IMR-90 (cell line): Measurements from ENCODE around the gene VPS8. TPM values are rescaled to one million over a fixed set of nuclear protein-coding genes. Genes with fewer than 3 reads are reported as not detected.

ENCODE experiments used
- ATAC-seq: fragments of 200-7000 bp; cut with Tn5 transposase; 2 replicates; pipeline ENCODE4 v1.9.1; 2020; ENCODE audit warnings: low read depth, mild to moderate bottlenecking, moderate library complexity
- BruUV-seq: library from RNA; stranded (reverse); fragments of 400-500 nt; replicated peaks from 2 replicates; lab custom pipeline; 2021; lab: Mats Ljungman, UMichigan
- CTCF ChIA-PET: fragments of 300-600 bp; formaldehyde crosslinking; extraction: SDS; loops from one replicate; lab custom pipeline; 2021; ENCODE audit warnings: antibody characterized with exemption; lab: Yijun Ruan, JAX
- POLR2A ChIA-PET: fragments of 300-600 bp; sonication (Branson Sonifier 250); formaldehyde crosslinking; loops from one replicate; lab custom pipeline; 2022; ENCODE audit warnings: antibody characterized with exemption; ENCODE audit not compliant: unreplicated experiment; lab: Charles Lee
- DNase-seq: peaks from one replicate; pipeline ENCODE4 v3.0.0; 2013
- H2AFZ ChIP-seq: replicated peaks from 2 replicates; pipeline ENCODE3; 2013; ENCODE audit warnings: low read length, mild to moderate bottlenecking; ENCODE audit not compliant: poor library complexity
- H2AK5ac ChIP-seq: 2 replicates; pipeline ENCODE4 v1.6.1; 2013; ENCODE audit warnings: low read depth, low read length, inconsistent platforms
- H2AK9ac ChIP-seq: replicated peaks from 2 replicates; pipeline ENCODE3; 2013; ENCODE audit warnings: mild to moderate bottlenecking, low read depth, low read length, moderate library complexity; ENCODE audit not compliant: poor library complexity
- H2BK120ac ChIP-seq: 2 replicates; pipeline ENCODE4 v1.6.1; 2013; ENCODE audit warnings: low read depth, low read length, inconsistent platforms
- H2BK15ac ChIP-seq: 3 replicates; pipeline ENCODE4 v1.6.1; 2013; ENCODE audit warnings: low read depth, low read length, inconsistent platforms
- H2BK20ac ChIP-seq: 2 replicates; pipeline ENCODE4 v1.6.1; 2013; ENCODE audit warnings: low read depth, mild to moderate bottlenecking, inconsistent platforms, low read length, moderate library complexity
- H2BK5ac ChIP-seq: 2 replicates; pipeline ENCODE4 v1.6.1; 2013; ENCODE audit warnings: mild to moderate bottlenecking, low read depth, low read length, inconsistent platforms; ENCODE audit not compliant: poor library complexity, severe bottlenecking
- H3K14ac ChIP-seq: replicated peaks from 2 replicates; pipeline ENCODE4 v1.6.1; 2013; ENCODE audit warnings: low read depth, low read length, inconsistent platforms
- H3K18ac ChIP-seq: 2 replicates; pipeline ENCODE4 v1.6.1; 2013; ENCODE audit warnings: low read depth, low read length, control low read depth
- H3K23ac ChIP-seq: 2 replicates; pipeline ENCODE4 v1.6.1; 2013; ENCODE audit warnings: low read depth, low read length, inconsistent platforms
- H3K27ac ChIP-seq: 2 replicates; pipeline ENCODE4 v1.5.1; 2013; ENCODE audit warnings: mild to moderate bottlenecking, control low read depth, low read length; ENCODE audit not compliant: insufficient read depth
- H3K27me3 ChIP-seq: 2 replicates; pipeline ENCODE4 v1.6.1; 2013; ENCODE audit warnings: low read length; ENCODE audit not compliant: control insufficient read depth, insufficient read depth
- H3K36me3 ChIP-seq: 2 replicates; pipeline ENCODE4 v1.6.1; 2013; ENCODE audit warnings: low read length, mixed read lengths; ENCODE audit not compliant: control insufficient read depth, insufficient read depth
- H3K4ac ChIP-seq: 2 replicates; pipeline ENCODE4 v1.6.1; 2013; ENCODE audit warnings: low read depth, low read length, inconsistent platforms
- H3K4me1 ChIP-seq: 2 replicates; pipeline ENCODE4 v1.6.1; 2013; ENCODE audit warnings: low read length, mixed read lengths; ENCODE audit not compliant: control insufficient read depth, insufficient read depth
- H3K4me2 ChIP-seq: 2 replicates; pipeline ENCODE4 v1.6.1; 2013; ENCODE audit warnings: low read depth, mild to moderate bottlenecking, control low read depth, low read length, moderate library complexity
- H3K4me3 ChIP-seq: 2 replicates; pipeline ENCODE4 v1.5.1; 2013; ENCODE audit warnings: low read depth, mild to moderate bottlenecking, control low read depth, low read length, moderate library complexity; ENCODE audit not compliant: insufficient read depth
- H3K56ac ChIP-seq: 2 replicates; pipeline ENCODE4 v1.6.1; 2013; ENCODE audit warnings: low read length, inconsistent platforms; ENCODE audit not compliant: insufficient read depth; ENCODE audit errors: extremely low read depth
- H3K79me1 ChIP-seq, 2 experiments: 2 replicates each; pipeline ENCODE4 v1.6.1; 2013; ENCODE audit warnings: low read length in 2 of 2, inconsistent platforms in 1 of 2, low read depth in 1 of 2
- H3K9ac ChIP-seq: 2 replicates; pipeline ENCODE4 v1.6.1; 2013; ENCODE audit warnings: low read depth, low read length, control low read depth
- H3K9me1 ChIP-seq: 2 replicates; pipeline ENCODE4 v1.6.1; 2013; ENCODE audit warnings: low read length, inconsistent platforms; ENCODE audit not compliant: insufficient read depth
- H3K9me3 ChIP-seq: 2 replicates; pipeline ENCODE4 v1.6.1; 2013; ENCODE audit warnings: low read length; ENCODE audit not compliant: control insufficient read depth, insufficient read depth
- H4K20me1 ChIP-seq: 2 replicates; pipeline ENCODE4 v1.6.1; 2013; ENCODE audit warnings: low read length, inconsistent platforms; ENCODE audit not compliant: insufficient read depth
- H4K5ac ChIP-seq: 2 replicates; pipeline ENCODE4 v1.6.1; 2013; ENCODE audit warnings: mild to moderate bottlenecking, low read depth, low read length, control low read depth
- H4K8ac ChIP-seq, 2 experiments: 2 replicates each; pipeline ENCODE4 v1.6.1; 2013; ENCODE audit warnings: low read depth in 2 of 2, low read length in 2 of 2, control low read depth in 1 of 2, inconsistent platforms in 1 of 2
- H4K91ac ChIP-seq: 2 replicates; pipeline ENCODE4 v1.6.1; 2013; ENCODE audit warnings: low read depth, low read length, inconsistent platforms; ENCODE audit not compliant: insufficient read depth
- CTCF ChIP-seq: conservative IDR thresholded peaks from 2 replicates; pipeline ENCODE4 v1.5.1; 2012; ENCODE audit warnings: mild to moderate bottlenecking, low read depth, low read length, improper control_type of control experiment
- NFE2L2 ChIP-seq: fragments of 150-350 bp; IDR thresholded peaks from 2 replicates; pipeline ENCODE4 v1.6.1; 2016; ENCODE audit warnings: low read depth, mild to moderate bottlenecking, low read length
- POLR2A ChIP-seq: IDR thresholded peaks from 2 replicates; pipeline ENCODE4 v1.6.1; 2012; ENCODE audit warnings: mild to moderate bottlenecking, low read depth, low read length
- SMC3 ChIP-seq: fragments of 150-350 bp; IDR thresholded peaks from 2 replicates; pipeline ENCODE4 v1.6.1; 2016; ENCODE audit warnings: low read depth, mild to moderate bottlenecking, antibody characterized with exemption, low read length, moderate library complexity
- WGBS, 2 experiments: methylation state at CpG; one replicate each; pipeline versions ENCODE4 v1.1.5 to v1.1.7; 2013; ENCODE audit warnings: missing lambda C conversion rate in 2 of 2; ENCODE audit not compliant: insufficient read length in 1 of 2; ENCODE audit errors: extremely low coverage in 2 of 2; 5-methylcytosine and 5-hydroxymethylcytosine counted together
- dilution Hi-C: fragments of 300-500 bp; cut with HindIII; formaldehyde crosslinking; loops from one replicate; pipeline ENCODE4 v1.14.3; 2018; ENCODE audit warnings: low sequenced_read_pairs; ENCODE audit not compliant: unreplicated experiment
- in situ Hi-C: fragments of 300-500 bp; cut with MboI; formaldehyde crosslinking; loops from 3 replicates; pipeline ENCODE4 v1.14.3; 2019; ENCODE audit warnings: low sequenced_read_pairs, inconsistent platforms, mixed read lengths
- intact Hi-C: fragments of 100-400 bp; cut with micrococcal nuclease; formaldehyde crosslinking; loops from 2 replicates; pipeline ENCODE4 v1.10.0; 2022
- polyA plus RNA-seq, 3 experiments: library from polyadenylated mRNA; depleted of rRNA; stranded (reverse); fragments of >200 nt; gene quantifications; 2 replicates each; pipeline ENCODE4 v1.2.3, GENCODE V29; 2012; ENCODE audit warnings: low replicate concordance in 1 of 3
- total RNA-seq: library from RNA; depleted of rRNA; stranded (reverse); fragments of >200 nt; gene quantifications from 2 replicates; pipeline ENCODE4 v1.2.3, GENCODE V29; 2012

VPS8 gene
- total and polyA plus RNA-seq, 2 of the 4 experiments (the other 2 are of a cell fraction) = 14.0 to 56.1 TPM

GRCh38 chr3:184868477-184868876 lies 56.5 kb downstream of the VPS8 start:
- no TSS peak for BruUV-seq
- H4K20me1 ChIP-seq = no peaks in the 10 kb centered on the region
- no peak overlapping the region for H3K18ac ChIP-seq
- no peak overlapping the region for H2AFZ ChIP-seq
- H3K9me1 ChIP-seq = no peaks in the 10 kb centered on the region
- no peaks in the 10 kb centered on the region for H3K4me1 ChIP-seq
- H4K8ac ChIP-seq = no peak overlapping the region
- H3K79me1 ChIP-seq = no peaks in the 10 kb centered on the region
- no peak overlapping the region for H2BK15ac ChIP-seq
- TF ChIP-seq CTCF (no peak), NFE2L2 (no peak), POLR2A (no peak), SMC3 (no peak)
- H3K9me3 ChIP-seq = no peaks in the 10 kb centered on the region
- ChIA-PET POLR2A (no interaction called here), CTCF (no interaction called here)
- no CpG with 5 or more reads among the region's 2 CpGs for WGBS, 2 experiments
- DNase-seq = no peak
- no peak overlapping the region for H2AK9ac ChIP-seq
- peak; percentile 54 for ATAC-seq
- H3K56ac ChIP-seq = no peak overlapping the region
- no peak overlapping the region for H2BK5ac ChIP-seq
- intact Hi-C loops (no loop called here), dilution Hi-C loops (no loop called here), in situ Hi-C loops (no loop called here)
- no peak overlapping the region for H3K23ac ChIP-seq
- no peak overlapping the region for H4K5ac ChIP-seq
- no peak overlapping the region for H3K4ac ChIP-seq
- H3K36me3 ChIP-seq = peaks cover 9% of the 10 kb centered on the region; the same call in 1 of the 2 replicates
- H2BK20ac ChIP-seq = no peak overlapping the region
- H2AK5ac ChIP-seq = no peak overlapping the region
- H3K9ac ChIP-seq = no peak overlapping the region
- no peak overlapping the region for H3K14ac ChIP-seq
- H3K27me3 ChIP-seq = no peaks in the 10 kb centered on the region
- H2BK120ac ChIP-seq = no peak overlapping the region
- no peak overlapping the region for H3K27ac ChIP-seq
- no peak overlapping the region for H3K4me3 ChIP-seq
- no peak overlapping the region for H3K4me2 ChIP-seq
- H4K91ac ChIP-seq = no peak overlapping the region
